ENCODE measurements around the gene MEIKIN. TPM values are rescaled to one million over a fixed set of nuclear protein-coding genes. Genes with fewer than 3 reads are reported as not detected.

MEIKIN gene
- total and polyA plus RNA-seq, 2 experiments from 2014 or later = not detected

GRCh38 chr5:131979816-131980215 lies 34.4 kb upstream of the MEIKIN start:
- no peak for TF ChIP-seq CREB1 (CRISPR knock-in tag; IDR thresholded peaks at IDR 0.05; ENCODE audit: low read depth)
- TF ChIP-seq, protein P1, sequence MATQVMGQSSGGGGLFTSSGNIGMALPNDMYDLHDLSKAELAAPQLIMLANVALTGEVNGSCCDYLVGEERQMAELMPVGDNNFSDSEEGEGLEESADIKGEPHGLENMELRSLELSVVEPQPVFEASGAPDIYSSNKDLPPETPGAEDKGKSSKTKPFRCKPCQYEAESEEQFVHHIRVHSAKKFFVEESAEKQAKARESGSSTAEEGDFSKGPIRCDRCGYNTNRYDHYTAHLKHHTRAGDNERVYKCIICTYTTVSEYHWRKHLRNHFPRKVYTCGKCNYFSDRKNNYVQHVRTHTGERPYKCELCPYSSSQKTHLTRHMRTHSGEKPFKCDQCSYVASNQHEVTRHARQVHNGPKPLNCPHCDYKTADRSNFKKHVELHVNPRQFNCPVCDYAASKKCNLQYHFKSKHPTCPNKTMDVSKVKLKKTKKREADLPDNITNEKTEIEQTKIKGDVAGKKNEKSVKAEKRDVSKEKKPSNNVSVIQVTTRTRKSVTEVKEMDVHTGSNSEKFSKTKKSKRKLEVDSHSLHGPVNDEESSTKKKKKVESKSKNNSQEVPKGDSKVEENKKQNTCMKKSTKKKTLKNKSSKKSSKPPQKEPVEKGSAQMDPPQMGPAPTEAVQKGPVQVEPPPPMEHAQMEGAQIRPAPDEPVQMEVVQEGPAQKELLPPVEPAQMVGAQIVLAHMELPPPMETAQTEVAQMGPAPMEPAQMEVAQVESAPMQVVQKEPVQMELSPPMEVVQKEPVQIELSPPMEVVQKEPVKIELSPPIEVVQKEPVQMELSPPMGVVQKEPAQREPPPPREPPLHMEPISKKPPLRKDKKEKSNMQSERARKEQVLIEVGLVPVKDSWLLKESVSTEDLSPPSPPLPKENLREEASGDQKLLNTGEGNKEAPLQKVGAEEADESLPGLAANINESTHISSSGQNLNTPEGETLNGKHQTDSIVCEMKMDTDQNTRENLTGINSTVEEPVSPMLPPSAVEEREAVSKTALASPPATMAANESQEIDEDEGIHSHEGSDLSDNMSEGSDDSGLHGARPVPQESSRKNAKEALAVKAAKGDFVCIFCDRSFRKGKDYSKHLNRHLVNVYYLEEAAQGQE (IDR thresholded peaks at IDR 0.05; ENCODE audit: unreplicated experiment) = no peak
- no peak for TF ChIP-seq NANOG (IDR thresholded peaks at IDR 0.05; ENCODE audit: borderline replicate concordance)
- TF ChIP-seq ETS1 (IDR thresholded peaks at IDR 0.05) = no peak
- TF ChIP-seq ZNF331 (CRISPR knock-in tag; IDR thresholded peaks at IDR 0.05; ENCODE audit: low read depth) = no peak
- TF ChIP-seq POLR2AphosphoS5 (IDR thresholded peaks at IDR 0.05; ENCODE audit: low read depth) = no peak
- TF ChIP-seq JUNB (IDR thresholded peaks at IDR 0.05; ENCODE audit: unreplicated experiment) = no peak
- TF ChIP-seq, protein P2, sequence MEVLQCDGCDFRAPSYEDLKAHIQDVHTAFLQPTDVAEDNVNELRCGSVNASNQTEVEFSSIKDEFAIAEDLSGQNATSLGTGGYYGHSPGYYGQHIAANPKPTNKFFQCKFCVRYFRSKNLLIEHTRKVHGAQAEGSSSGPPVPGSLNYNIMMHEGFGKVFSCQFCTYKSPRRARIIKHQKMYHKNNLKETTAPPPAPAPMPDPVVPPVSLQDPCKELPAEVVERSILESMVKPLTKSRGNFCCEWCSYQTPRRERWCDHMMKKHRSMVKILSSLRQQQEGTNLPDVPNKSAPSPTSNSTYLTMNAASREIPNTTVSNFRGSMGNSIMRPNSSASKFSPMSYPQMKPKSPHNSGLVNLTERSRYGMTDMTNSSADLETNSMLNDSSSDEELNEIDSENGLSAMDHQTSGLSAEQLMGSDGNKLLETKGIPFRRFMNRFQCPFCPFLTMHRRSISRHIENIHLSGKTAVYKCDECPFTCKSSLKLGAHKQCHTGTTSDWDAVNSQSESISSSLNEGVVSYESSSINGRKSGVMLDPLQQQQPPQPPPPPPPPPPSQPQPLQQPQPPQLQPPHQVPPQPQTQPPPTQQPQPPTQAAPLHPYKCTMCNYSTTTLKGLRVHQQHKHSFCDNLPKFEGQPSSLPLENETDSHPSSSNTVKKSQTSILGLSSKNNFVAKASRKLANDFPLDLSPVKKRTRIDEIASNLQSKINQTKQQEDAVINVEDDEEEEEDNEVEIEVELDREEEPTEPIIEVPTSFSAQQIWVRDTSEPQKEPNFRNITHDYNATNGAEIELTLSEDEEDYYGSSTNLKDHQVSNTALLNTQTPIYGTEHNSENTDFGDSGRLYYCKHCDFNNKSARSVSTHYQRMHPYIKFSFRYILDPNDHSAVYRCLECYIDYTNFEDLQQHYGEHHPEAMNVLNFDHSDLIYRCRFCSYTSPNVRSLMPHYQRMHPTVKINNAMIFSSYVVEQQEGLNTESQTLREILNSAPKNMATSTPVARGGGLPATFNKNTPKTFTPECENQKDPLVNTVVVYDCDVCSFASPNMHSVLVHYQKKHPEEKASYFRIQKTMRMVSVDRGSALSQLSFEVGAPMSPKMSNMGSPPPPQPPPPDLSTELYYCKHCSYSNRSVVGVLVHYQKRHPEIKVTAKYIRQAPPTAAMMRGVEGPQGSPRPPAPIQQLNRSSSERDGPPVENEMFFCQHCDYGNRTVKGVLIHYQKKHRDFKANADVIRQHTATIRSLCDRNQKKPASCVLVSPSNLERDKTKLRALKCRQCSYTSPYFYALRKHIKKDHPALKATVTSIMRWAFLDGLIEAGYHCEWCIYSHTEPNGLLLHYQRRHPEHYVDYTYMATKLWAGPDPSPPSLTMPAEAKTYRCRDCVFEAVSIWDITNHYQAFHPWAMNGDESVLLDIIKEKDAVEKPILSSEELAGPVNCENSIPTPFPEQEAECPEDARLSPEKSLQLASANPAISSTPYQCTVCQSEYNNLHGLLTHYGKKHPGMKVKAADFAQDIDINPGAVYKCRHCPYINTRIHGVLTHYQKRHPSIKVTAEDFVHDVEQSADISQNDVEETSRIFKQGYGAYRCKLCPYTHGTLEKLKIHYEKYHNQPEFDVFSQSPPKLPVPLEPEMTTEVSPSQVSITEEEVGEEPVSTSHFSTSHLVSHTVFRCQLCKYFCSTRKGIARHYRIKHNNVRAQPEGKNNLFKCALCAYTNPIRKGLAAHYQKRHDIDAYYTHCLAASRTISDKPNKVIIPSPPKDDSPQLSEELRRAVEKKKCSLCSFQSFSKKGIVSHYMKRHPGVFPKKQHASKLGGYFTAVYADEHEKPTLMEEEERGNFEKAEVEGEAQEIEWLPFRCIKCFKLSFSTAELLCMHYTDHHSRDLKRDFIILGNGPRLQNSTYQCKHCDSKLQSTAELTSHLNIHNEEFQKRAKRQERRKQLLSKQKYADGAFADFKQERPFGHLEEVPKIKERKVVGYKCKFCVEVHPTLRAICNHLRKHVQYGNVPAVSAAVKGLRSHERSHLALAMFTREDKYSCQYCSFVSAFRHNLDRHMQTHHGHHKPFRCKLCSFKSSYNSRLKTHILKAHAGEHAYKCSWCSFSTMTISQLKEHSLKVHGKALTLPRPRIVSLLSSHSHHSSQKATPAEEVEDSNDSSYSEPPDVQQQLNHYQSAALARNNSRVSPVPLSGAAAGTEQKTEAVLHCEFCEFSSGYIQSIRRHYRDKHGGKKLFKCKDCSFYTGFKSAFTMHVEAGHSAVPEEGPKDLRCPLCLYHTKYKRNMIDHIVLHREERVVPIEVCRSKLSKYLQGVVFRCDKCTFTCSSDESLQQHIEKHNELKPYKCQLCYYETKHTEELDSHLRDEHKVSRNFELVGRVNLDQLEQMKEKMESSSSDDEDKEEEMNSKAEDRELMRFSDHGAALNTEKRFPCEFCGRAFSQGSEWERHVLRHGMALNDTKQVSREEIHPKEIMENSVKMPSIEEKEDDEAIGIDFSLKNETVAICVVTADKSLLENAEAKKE (CRISPR knock-in tag; IDR thresholded peaks at IDR 0.05) = no peak
- TF ChIP-seq EZH2phosphoT487 (IDR thresholded peaks at IDR 0.05; ENCODE audit: unreplicated experiment) = no peak
- no peak for TF ChIP-seq EZH2 (IDR thresholded peaks at IDR 0.05; ENCODE audit: low read depth, unreplicated experiment)
- no peak for TF ChIP-seq CTCF (conservative IDR thresholded peaks at IDR 0.05; ENCODE audit: low read depth in 2 of 2)
- H2AFZ ChIP-seq = no peak overlapping the region
- no peak overlapping the region for H3K4me3 ChIP-seq
- H3K27me3 Mint-ChIP-seq (ENCODE audit: insufficient read depth, low read depth, poor library complexity) = peaks cover 4% of the 10 kb centered on the region
- H3K4me1 Mint-ChIP-seq = peaks cover 9% of the 10 kb centered on the region
- H3K36me3 ChIP-seq (ENCODE audit: insufficient read depth) = no peaks in the 10 kb centered on the region
- H3K79me2 ChIP-seq (replicated peaks; ENCODE audit: insufficient read depth) = no peaks in the 10 kb centered on the region
- no peaks in the 10 kb centered on the region; the same call in 2 of the 3 replicates for H3K36me3 Mint-ChIP-seq (ENCODE audit: low read depth)
- no peak overlapping the region for H3K27ac Mint-ChIP-seq
- H3K4me2 ChIP-seq = no peak overlapping the region
- no peaks in the 10 kb centered on the region for H4K20me1 ChIP-seq (replicated peaks; ENCODE audit: insufficient read depth)
- H3K4me3 Mint-ChIP-seq = no peak overlapping the region
- H3K27me3 ChIP-seq (ENCODE audit: insufficient read depth) = no peaks in the 10 kb centered on the region
- no peak overlapping the region for H3K27ac ChIP-seq (ENCODE audit: low read depth)
- ATAC-seq (no peak), DNase-seq (ENCODE audit: low spot score) (no peak)
- no peaks in the 10 kb centered on the region for H3F3A ChIP-seq (replicated peaks; ENCODE audit: low read depth)
- no peaks in the 10 kb centered on the region for H3K9me2 ChIP-seq (ENCODE audit: insufficient read depth)
- H3K9me3 Mint-ChIP-seq = no peaks in the 10 kb centered on the region
- H3K4me1 ChIP-seq (ENCODE audit: insufficient read depth) = peaks cover 6% of the 10 kb centered on the region; the same call in 1 of the 2 replicates
